Measurements from ENCODE around the gene CSF3R. TPM values are rescaled to one million over a fixed set of nuclear protein-coding genes. Genes with fewer than 3 reads are reported as not detected.

Gene CSF3R
- total RNA-seq, 1 donor from 2014 or later, result not detected

DNA sequence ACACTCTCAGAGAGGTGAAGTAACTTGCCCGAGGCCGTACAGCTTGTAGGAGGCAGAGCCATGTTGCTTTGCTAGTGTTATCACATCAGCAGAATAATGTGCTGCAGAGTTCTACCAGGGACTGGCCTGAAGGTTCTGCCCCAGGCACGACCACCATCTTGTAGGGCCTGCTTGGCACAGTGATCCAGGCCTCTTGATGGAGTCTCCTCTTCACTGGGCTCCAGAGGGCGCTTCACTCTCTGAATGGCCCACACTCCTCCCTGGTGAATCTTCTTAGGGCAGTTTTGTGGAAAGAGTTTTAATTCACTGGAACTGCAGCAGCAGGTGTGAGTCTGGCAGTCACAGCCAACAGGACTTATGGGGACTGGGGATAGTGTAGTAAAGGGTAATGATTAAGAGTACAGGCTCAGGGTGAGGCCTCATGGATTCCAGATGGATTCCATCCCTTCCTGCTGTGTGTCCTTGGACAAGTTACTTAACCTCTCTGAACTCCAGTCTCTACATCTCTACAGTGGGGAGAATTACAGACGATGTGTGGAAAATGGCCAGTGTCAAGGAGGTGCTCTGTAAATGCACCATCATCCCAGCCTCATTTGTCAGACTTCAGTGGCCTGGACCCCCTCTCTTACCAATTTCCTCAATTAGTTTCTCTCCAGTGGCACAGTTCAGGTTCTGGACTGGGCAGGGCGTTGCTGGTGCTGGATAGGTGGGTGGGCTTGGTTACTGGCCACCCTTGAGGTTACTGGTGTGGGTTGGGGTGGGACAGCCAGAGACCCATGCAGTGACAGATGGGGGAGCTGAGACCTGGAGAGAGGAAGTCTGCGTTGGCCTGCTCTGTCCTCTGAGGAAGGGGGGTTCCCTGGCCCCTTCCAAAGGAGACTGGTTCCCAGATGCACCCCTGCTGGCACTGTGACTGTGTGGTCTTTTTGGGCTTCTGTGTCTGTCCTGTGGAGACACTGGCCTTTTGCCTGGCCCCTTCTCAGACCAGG is 45.9 kb upstream of the CSF3R start:
- ATAC-seq (ENCODE audit: low read depth), result no peak
- Mint-ChIP-seq H3K9me3 (peaks cover 5% of the 10 kb centered on the region), H3K27ac (no peak overlapping the region), H3K4me1 (no peaks in the 10 kb centered on the region), H3K36me3 (ENCODE audit: low read depth) (no peaks in the 10 kb centered on the region), H3K4me3 (no peak overlapping the region), H3K27me3 (peaks cover 4% of the 10 kb centered on the region)
- ChIA-PET POLR2A (no interaction called here), CTCF (interaction anchor here (1.4 kb wide), 1 partner anchor 12 kb away, joined by 3 read pairs; no protein-coding TSS in a partner anchor)
- intact Hi-C loops (cut with micrococcal nuclease), result no loop called here
- TF ChIP-seq, protein P1, sequence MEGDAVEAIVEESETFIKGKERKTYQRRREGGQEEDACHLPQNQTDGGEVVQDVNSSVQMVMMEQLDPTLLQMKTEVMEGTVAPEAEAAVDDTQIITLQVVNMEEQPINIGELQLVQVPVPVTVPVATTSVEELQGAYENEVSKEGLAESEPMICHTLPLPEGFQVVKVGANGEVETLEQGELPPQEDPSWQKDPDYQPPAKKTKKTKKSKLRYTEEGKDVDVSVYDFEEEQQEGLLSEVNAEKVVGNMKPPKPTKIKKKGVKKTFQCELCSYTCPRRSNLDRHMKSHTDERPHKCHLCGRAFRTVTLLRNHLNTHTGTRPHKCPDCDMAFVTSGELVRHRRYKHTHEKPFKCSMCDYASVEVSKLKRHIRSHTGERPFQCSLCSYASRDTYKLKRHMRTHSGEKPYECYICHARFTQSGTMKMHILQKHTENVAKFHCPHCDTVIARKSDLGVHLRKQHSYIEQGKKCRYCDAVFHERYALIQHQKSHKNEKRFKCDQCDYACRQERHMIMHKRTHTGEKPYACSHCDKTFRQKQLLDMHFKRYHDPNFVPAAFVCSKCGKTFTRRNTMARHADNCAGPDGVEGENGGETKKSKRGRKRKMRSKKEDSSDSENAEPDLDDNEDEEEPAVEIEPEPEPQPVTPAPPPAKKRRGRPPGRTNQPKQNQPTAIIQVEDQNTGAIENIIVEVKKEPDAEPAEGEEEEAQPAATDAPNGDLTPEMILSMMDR (IDR thresholded peaks at IDR 0.05), result no peak
- DNase-seq, result no peak

- no peaks in the 10 kb centered on the region for H3K9me3 Mint-ChIP-seq
Measured at GRCh38 chr1:36525166-36525565, 42.5 kb upstream of the CSF3R start.

GRCh38 chr1:36524359-36525062 is 41.8 kb upstream of the CSF3R start:
- Mint-ChIP-seq H3K4me1 (no peaks in the 10 kb centered on the region), H3K27me3 (no peaks in the 10 kb centered on the region), H3K27ac (no peak overlapping the region), H3K36me3 (ENCODE audit: low read depth) (no peaks in the 10 kb centered on the region), H3K4me3 (no peak overlapping the region), H3K9me3 (no peaks in the 10 kb centered on the region)
- TF ChIP-seq, protein P1 (IDR thresholded peaks at IDR 0.05), result no peak
- POLR2A ChIA-PET, result no interaction called here
- no peak for ATAC-seq (ENCODE audit: low read depth)
- CTCF ChIA-PET, result no interaction called here
- intact Hi-C loops (cut with micrococcal nuclease), result no loop called here
- DNase-seq, result no peak

More at GRCh38 chr1:36525166-36525565, 42.5 kb upstream of the CSF3R start:
- ATAC-seq (ENCODE audit: low read depth) (no peak), DNase-seq (no peak)
- no peaks in the 10 kb centered on the region for H3K36me3 Mint-ChIP-seq (ENCODE audit: low read depth)
- H3K27ac Mint-ChIP-seq, result no peak overlapping the region
- no peaks in the 10 kb centered on the region for H3K27me3 Mint-ChIP-seq
- CTCF ChIA-PET, result no interaction called here
- H3K4me3 Mint-ChIP-seq, result no peak overlapping the region
- intact Hi-C loops (cut with micrococcal nuclease), result no loop called here
- H3K4me1 Mint-ChIP-seq, result no peaks in the 10 kb centered on the region
- POLR2A ChIA-PET, result no interaction called here
- TF ChIP-seq, protein P1 (IDR thresholded peaks at IDR 0.05), result no peak

DNA sequence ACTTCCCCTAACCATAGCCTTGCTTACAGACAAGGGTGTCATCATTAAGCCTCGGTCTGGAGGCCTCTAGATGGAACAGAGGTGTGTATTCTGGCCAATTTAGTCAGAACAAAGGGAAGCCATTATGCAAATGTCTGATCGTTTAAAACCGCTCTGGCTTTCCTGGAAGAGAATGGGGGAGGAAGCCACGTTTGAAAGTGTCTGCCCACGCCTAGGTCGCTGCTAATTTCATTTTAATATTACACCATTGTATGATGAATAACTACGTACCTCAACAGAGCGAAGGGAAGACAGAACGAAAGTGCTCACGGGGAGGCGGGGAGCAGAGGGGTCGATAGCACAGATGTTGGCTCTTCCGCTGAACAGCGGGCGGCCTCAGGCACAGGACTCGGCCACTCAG is 41.1 kb upstream of the CSF3R start:
- Mint-ChIP-seq H3K36me3 (ENCODE audit: low read depth) (no peaks in the 10 kb centered on the region), H3K4me1 (no peaks in the 10 kb centered on the region), H3K27me3 (no peaks in the 10 kb centered on the region), H3K4me3 (no peak overlapping the region), H3K27ac (no peak overlapping the region), H3K9me3 (no peaks in the 10 kb centered on the region)
- ChIA-PET POLR2A (no interaction called here), CTCF (no interaction called here)
- ATAC-seq (ENCODE audit: low read depth) (no peak), DNase-seq (no peak)
- intact Hi-C loops (cut with micrococcal nuclease), result no loop called here
- TF ChIP-seq, protein P1 (IDR thresholded peaks at IDR 0.05), result no peak

DNA sequence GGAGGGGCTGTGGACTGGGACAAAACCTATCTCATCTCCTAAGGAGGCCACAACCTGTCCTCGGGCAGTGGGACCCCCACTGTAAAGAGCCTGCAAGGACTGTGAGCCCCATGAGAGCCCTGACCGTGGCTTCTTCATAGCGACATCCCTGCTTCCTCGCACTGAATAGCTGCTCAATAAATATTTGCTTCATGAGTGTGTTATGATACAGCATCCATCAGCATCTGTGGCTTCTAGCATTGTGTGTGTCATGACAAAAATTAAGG is 40.5 kb upstream of the CSF3R start:
- no peak overlapping the region for H3K27ac Mint-ChIP-seq
- no peak for DNase-seq
- no peaks in the 10 kb centered on the region for H3K4me1 Mint-ChIP-seq
- ChIA-PET POLR2A (no interaction called here), CTCF (no interaction called here)
- intact Hi-C loops (cut with micrococcal nuclease), result no loop called here
- no peak for ATAC-seq (ENCODE audit: low read depth)
- no peaks in the 10 kb centered on the region for H3K27me3 Mint-ChIP-seq
- TF ChIP-seq, protein P1 (IDR thresholded peaks at IDR 0.05), result no peak
- no peaks in the 10 kb centered on the region for H3K9me3 Mint-ChIP-seq
- H3K36me3 Mint-ChIP-seq (ENCODE audit: low read depth), result no peaks in the 10 kb centered on the region
- no peak overlapping the region for H3K4me3 Mint-ChIP-seq
